Neural crest cell (in vitro differentiated cells): ENCODE data around the gene TUBB2B. TPM values are rescaled to one million over a fixed set of nuclear protein-coding genes. Genes with fewer than 3 reads are reported as not detected.

Experiments
- DNase-seq: peaks from one replicate; pipeline ENCODE4 v3.0.0; 2021; ENCODE audit warnings: low read depth, mixed read lengths, low spot score
- H3K27ac Mint-ChIP-seq: one replicate; pipeline ENCODE4 v1.8.0; 2021; ENCODE audit warnings: mild to moderate bottlenecking, mixed read lengths; ENCODE audit not compliant: unreplicated experiment
- H3K27me3 Mint-ChIP-seq: 2 replicates; pipeline ENCODE4 v1.8.0; 2021; ENCODE audit warnings: low read depth, mild to moderate bottlenecking, mixed read lengths
- H3K36me3 Mint-ChIP-seq: 2 replicates; pipeline ENCODE4 v1.8.0; 2021; ENCODE audit warnings: low read depth, mild to moderate bottlenecking, mixed read lengths
- H3K4me1 Mint-ChIP-seq: 2 replicates; pipeline ENCODE4 v1.8.0; 2021; ENCODE audit warnings: mixed read lengths
- H3K4me3 Mint-ChIP-seq: one replicate; pipeline ENCODE4 v1.8.0; 2021; ENCODE audit warnings: mild to moderate bottlenecking, mixed read lengths
- H3K9me3 Mint-ChIP-seq: 2 replicates; pipeline ENCODE4 v1.8.0; 2021; ENCODE audit warnings: mixed read lengths
- total RNA-seq: library from RNA; stranded (reverse); gene quantifications from 2 replicates; pipeline ENCODE4 v1.2.1, GENCODE V29; 2021
- TF ChIP-seq, protein P1 (sequence below): fragments of 200-600 bp; sonication (generic); conservative IDR thresholded peaks from 2 replicates; pipeline ENCODE4 v1.5.0; 2021; ENCODE audit warnings: antibody characterized with exemption, mild to moderate bottlenecking

TUBB2B gene
- total RNA-seq, 1 donor from 2014 or later = 665 TPM

DNA sequence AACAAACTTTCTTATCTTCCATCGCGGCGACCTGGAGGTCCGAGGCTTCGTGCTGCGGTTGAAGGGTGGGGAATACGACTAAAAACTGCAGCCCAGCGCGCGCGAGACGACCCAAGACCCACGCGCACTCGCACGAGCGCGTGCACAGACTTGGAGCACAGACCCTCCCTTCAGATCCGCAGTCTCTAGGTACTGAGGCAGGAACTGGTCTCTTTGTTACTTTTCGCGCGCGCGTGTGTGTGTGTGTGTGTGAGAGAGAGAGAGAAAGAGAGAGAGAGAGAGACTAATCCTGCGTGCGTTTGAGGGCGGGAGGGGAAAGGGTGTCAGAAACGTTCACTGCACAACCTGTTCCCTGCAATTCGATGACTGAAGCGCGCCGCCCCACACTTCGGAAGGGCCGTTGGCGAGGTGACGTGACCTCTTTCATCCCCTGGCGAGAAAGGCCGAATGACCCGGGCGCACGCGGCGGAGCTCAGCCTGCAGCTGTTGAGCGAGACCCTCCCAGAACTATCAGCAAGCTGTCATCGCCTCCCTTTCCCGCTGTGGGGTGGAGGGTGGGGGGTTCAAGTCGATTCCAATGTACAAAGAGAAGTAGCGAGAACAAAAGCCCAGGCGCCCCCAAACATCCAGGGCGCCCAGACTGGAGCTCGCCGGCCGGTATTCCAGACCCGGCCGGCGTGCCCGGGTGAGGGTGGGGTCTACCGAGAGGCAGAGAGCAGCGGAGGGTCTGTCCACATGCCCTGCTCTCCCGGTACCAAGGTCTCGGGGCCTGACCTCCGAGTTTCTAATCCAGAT, 1.5 kb upstream of the TUBB2B start:
- Mint-ChIP-seq H3K4me3 (peak overlapping the region; percentile 97), H3K36me3 (peaks cover 15% of the 10 kb centered on the region), H3K27me3 (peaks cover 26% of the 10 kb centered on the region), H3K4me1 (peaks cover 67% of the 10 kb centered on the region), H3K9me3 (no peaks in the 10 kb centered on the region), H3K27ac (peak overlapping the region; percentile 100)
- TF ChIP-seq, protein P1, sequence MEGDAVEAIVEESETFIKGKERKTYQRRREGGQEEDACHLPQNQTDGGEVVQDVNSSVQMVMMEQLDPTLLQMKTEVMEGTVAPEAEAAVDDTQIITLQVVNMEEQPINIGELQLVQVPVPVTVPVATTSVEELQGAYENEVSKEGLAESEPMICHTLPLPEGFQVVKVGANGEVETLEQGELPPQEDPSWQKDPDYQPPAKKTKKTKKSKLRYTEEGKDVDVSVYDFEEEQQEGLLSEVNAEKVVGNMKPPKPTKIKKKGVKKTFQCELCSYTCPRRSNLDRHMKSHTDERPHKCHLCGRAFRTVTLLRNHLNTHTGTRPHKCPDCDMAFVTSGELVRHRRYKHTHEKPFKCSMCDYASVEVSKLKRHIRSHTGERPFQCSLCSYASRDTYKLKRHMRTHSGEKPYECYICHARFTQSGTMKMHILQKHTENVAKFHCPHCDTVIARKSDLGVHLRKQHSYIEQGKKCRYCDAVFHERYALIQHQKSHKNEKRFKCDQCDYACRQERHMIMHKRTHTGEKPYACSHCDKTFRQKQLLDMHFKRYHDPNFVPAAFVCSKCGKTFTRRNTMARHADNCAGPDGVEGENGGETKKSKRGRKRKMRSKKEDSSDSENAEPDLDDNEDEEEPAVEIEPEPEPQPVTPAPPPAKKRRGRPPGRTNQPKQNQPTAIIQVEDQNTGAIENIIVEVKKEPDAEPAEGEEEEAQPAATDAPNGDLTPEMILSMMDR = no peak
- peak; percentile 61 for DNase-seq

DNA sequence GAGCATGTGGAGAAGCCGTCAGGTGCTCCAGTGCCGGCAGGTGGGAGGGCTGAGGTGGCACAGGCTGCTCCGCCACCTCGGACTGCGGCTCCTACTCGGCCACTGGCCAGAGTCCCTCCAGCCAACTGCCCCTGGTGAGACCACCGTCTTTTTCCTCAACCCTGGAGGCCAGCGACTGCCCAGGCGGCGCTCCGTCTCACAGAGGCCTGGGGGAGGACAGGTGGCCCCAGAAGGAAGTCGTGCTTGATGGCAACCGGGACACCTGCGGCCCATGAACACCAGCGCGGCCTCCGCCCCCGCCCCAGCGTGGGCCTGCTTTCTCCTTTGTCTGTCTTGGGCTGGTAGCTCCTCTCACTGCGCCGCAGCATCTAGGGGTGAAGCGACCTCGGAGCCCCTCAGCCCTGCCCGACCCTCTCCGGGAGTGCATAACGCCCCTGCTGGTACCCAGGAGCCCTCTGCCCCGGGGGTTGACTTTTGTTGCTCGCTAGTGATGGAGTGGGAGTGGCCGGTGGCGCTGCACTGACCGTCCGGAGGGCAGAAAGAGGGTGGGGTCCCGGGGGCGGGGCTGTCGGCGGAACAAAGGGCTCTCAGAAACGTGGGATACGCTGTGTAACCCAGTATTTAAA, 706 bp upstream of the TUBB2B start:
- H3K4me1 Mint-ChIP-seq = peaks cover 65% of the 10 kb centered on the region
- DNase-seq = peak; percentile 76
- H3K27ac Mint-ChIP-seq = peak overlapping the region; percentile 96
- TF ChIP-seq, protein P1 = no peak
- H3K4me3 Mint-ChIP-seq = peak overlapping the region; percentile 97
- peaks cover 26% of the 10 kb centered on the region for H3K27me3 Mint-ChIP-seq
- no peaks in the 10 kb centered on the region for H3K9me3 Mint-ChIP-seq
- H3K36me3 Mint-ChIP-seq = peaks cover 21% of the 10 kb centered on the region

DNA sequence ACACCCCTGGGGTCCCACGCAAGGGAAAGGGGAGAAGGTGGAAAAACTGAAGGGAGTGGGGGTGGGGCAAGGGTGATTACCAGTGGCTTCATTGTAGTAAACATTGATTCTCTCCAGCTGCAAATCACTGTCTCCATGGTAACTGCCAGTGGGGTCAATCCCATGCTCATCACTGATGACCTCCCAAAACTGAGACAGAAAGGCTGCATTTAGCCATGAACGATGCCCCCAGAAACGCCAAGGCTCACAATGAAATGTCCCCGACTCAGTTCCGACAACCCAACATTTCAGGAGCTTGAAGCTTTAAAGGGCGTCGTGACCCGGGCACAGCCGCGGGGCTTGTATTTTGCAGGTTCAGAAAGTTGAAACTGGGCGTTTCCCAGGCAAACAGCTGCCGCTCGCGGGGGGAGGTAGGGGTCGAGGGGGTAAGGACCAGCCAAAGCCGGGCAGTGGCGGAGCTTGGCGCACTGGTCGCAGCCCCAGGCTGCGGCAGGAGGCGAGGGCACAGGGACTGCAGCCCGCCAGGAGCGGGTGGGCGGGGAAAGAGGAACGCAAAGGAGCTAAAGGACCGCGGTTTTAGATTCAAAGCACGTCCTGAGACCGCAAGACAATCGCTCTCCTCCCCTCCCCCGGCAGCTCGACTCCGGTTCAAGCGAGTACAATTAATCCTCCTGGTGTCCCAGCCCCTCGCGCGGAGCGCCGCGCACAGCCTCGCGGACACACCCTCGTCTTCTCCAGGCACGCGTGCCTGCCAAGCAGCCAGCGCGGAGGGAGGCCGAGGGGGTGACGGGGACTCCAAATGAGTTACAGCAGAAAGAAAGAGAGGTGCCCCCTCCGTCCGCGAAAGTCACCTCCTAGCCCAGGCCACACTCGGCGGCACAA, 731 bp downstream of the TUBB2B start:
- Mint-ChIP-seq H3K36me3 (peaks cover 24% of the 10 kb centered on the region), H3K9me3 (peaks cover 7% of the 10 kb centered on the region), H3K4me3 (peak overlapping the region; percentile 97), H3K27me3 (peaks cover 21% of the 10 kb centered on the region), H3K4me1 (peaks cover 56% of the 10 kb centered on the region), H3K27ac (peak overlapping the region; percentile 97)
- TF ChIP-seq, protein P1 = no peak
- DNase-seq = peak; percentile 63

DNA sequence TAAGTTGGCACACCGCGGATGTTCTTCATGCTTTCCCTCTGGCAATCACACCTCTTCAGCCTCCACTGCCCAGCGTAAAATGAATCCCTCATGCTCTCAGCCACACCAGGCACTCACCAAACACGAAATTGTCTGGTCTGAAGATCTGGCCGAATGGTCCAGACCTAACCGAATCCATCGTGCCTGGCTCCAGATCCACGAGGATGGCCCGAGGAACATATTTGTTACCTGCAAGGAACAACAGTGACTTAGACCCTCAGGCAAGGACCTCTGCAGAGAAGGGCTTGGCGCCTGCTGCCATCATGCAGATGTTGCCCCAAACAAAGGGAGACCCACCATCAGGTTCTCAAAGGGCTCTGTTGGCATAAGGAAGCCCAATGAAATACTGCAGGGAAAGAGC, 1.4 kb downstream of the TUBB2B start:
- TF ChIP-seq, protein P1 = no peak
- Mint-ChIP-seq H3K4me1 (peaks cover 54% of the 10 kb centered on the region), H3K27me3 (peaks cover 18% of the 10 kb centered on the region), H3K4me3 (peak overlapping the region; percentile 97), H3K9me3 (peaks cover 8% of the 10 kb centered on the region), H3K36me3 (peaks cover 24% of the 10 kb centered on the region), H3K27ac (peak overlapping the region; percentile 97)
- no peak for DNase-seq

DNA sequence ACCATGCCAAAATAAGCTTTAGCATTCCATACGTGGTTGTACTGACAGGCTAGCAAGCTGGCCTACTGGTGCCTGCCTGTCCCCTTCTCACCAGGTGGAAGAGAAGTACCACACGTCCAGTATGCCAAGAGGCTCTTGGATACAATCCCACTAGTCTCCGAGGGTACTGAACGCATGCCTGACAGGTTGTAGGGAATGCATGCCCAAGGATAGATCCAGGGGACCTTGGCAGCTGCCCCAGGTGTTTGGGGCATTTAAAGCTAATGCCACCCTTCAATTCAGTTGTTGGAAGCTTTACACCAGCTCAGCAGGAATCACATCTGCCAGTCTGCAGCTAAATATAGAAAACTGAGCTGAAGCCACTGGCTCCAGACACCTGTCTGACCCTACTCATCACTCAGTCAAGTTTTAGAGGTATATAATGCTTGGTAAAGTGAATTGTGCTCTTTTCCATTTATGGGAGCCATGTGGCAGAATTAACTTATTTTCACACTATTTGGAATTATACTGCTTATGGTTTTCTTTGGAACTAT, 4.9 kb downstream of the TUBB2B start:
- peak overlapping the region; percentile 77 for H3K4me3 Mint-ChIP-seq
- H3K27ac Mint-ChIP-seq = no peak overlapping the region
- H3K27me3 Mint-ChIP-seq = peaks cover 6% of the 10 kb centered on the region
- TF ChIP-seq, protein P1 = no peak
- peaks cover 8% of the 10 kb centered on the region for H3K9me3 Mint-ChIP-seq
- peaks cover 41% of the 10 kb centered on the region for H3K4me1 Mint-ChIP-seq
- peaks cover 24% of the 10 kb centered on the region for H3K36me3 Mint-ChIP-seq
- DNase-seq = no peak
